A549 (cell line): ENCODE data around the gene CLCN3. TPM values are rescaled to one million over a fixed set of nuclear protein-coding genes. Genes with fewer than 3 reads are reported as not detected.

Experiments used
- ATAC-seq, 2 experiments: fragments of 200-7000 bp in 1 of 2; fragments of >200 bp in 1 of 2; cut with Nextera tagmentation in 1 of 2; cut with Tn5 transposase in 1 of 2; 3 replicates each; pipeline versions ENCODE4 v1.8.0 to v1.9.1; 2018 to 2020; ENCODE audit warnings: mild to moderate bottlenecking in 1 of 2, moderate library complexity in 1 of 2
- CTCF ChIA-PET: fragments of 300-600 bp; sonication (Branson Sonifier 250); formaldehyde crosslinking; extraction: SDS; loops from one replicate; lab custom pipeline; 2021; ENCODE audit warnings: antibody characterized with exemption, inconsistent platforms; lab: Yijun Ruan, JAX
- POLR2A ChIA-PET: fragments of 350-600 bp; formaldehyde crosslinking; extraction: SDS; loops from one replicate; lab custom pipeline; 2021; ENCODE audit warnings: antibody characterized with exemption, inconsistent platforms; lab: Yijun Ruan, JAX
- DNase-seq, 2 experiments: peaks; one replicate each; pipeline versions ENCODE4 v3.0.0 to v3.0.0-alpha.2; 2011 to 2016; ENCODE audit warnings: low read depth in 1 of 2, low spot score in 1 of 2
- FAIRE-seq: peaks from 2 replicates; lab custom pipeline; 2011; peaks lifted over from hg19 to GRCh38; lab: Jason Lieb, UNC
- H3K27ac ChIP-seq, 2 experiments: fragments of >200 bp; sonication (Bioruptor Twin); formaldehyde crosslinking; 3 replicates each; pipeline ENCODE4 v1.5.1; 2016 to 2017
- H3K4me1 ChIP-seq: fragments of >200 bp; sonication (Bioruptor Twin); formaldehyde crosslinking; 3 replicates; pipeline ENCODE4 v1.6.1; 2016
- H3K4me2 ChIP-seq: fragments of >200 bp; sonication (Bioruptor Twin); formaldehyde crosslinking; 3 replicates; pipeline ENCODE4 v1.6.1; 2016
- H3K4me3 ChIP-seq: fragments of >200 bp; sonication (Bioruptor Twin); formaldehyde crosslinking; 3 replicates; pipeline ENCODE4 v1.5.1; 2016
- H3K9me3 ChIP-seq: fragments of >200 bp; sonication (Bioruptor Twin); formaldehyde crosslinking; 3 replicates; pipeline ENCODE4 v1.6.1; 2016
- BCL3 ChIP-seq: fragments of >200 bp; sonication (Bioruptor Twin); formaldehyde crosslinking; IDR thresholded peaks from 3 replicates; pipeline ENCODE4 v1.6.1; 2016
- CBX8 ChIP-seq: fragments of 200-600 bp; sonication (generic); IDR thresholded peaks from 2 replicates; pipeline ENCODE4 v1.6.1; 2016
- CHD4 ChIP-seq: fragments of 200-600 bp; sonication (generic); IDR thresholded peaks from 2 replicates; pipeline ENCODE4 v1.6.1; 2016; ENCODE audit warnings: antibody characterized with exemption, mild to moderate bottlenecking, borderline replicate concordance
- CTCF ChIP-seq: fragments of >200 bp; sonication (Bioruptor Twin); formaldehyde crosslinking; IDR thresholded peaks from 3 replicates; pipeline ENCODE4 v1.5.1; 2016
- EHMT2 ChIP-seq: fragments of 200-600 bp; sonication (generic); IDR thresholded peaks from 2 replicates; pipeline ENCODE4 v1.6.1; 2016; ENCODE audit warnings: antibody characterized with exemption, low read depth, mild to moderate bottlenecking, moderate library complexity
- EP300 ChIP-seq, 2 experiments: fragments of >200 bp; sonication (Bioruptor Twin); formaldehyde crosslinking; IDR thresholded peaks; 2 replicates in 1 of 2; 3 replicates in 1 of 2; pipeline ENCODE4 v1.6.1; 2016 to 2017
- ESRRA ChIP-seq: fragments of 150-350 bp; IDR thresholded peaks from 2 replicates; pipeline ENCODE4 v1.6.1; 2014; ENCODE audit warnings: mild to moderate bottlenecking, low read length, borderline replicate concordance
- FOSB ChIP-seq: fragments of 250-450 bp; sonication (Bioruptor Pico); IDR thresholded peaks from 2 replicates; pipeline ENCODE4 v1.5.0; 2020; ENCODE audit warnings: mild to moderate bottlenecking, moderate library complexity
- FOSL2 ChIP-seq, 2 experiments: fragments of 450-650 bp in 1 of 2; fragments of >200 bp in 1 of 2; sonication (Bioruptor Twin) in 1 of 2; formaldehyde crosslinking; IDR thresholded peaks; 2 replicates each; pipeline versions ENCODE4 v1.5.0 to v1.6.1; 2016 to 2020; ENCODE audit warnings: mild to moderate bottlenecking in 1 of 2, moderate library complexity in 1 of 2
- HEYL ChIP-seq: fragments of 250-450 bp; sonication (Bioruptor Pico); IDR thresholded peaks from 2 replicates; pipeline ENCODE4 v1.8.0; 2021; ENCODE audit warnings: mild to moderate bottlenecking, moderate library complexity
- HOXB5 ChIP-seq: fragments of 250-450 bp; sonication (Bioruptor Pico); IDR thresholded peaks from 2 replicates; pipeline ENCODE4 v1.5.0; 2020; ENCODE audit warnings: mild to moderate bottlenecking, moderate library complexity
- JUN ChIP-seq, 2 experiments: fragments of >200 bp; sonication (Bioruptor Twin); formaldehyde crosslinking; IDR thresholded peaks; 2 replicates in 1 of 2; 3 replicates in 1 of 2; pipeline ENCODE4 v1.6.1; 2016 to 2017
- JUNB ChIP-seq: fragments of >200 bp; sonication (Bioruptor Twin); formaldehyde crosslinking; IDR thresholded peaks from 2 replicates; pipeline ENCODE4 v1.6.1; 2016
- KDM1A ChIP-seq: fragments of 200-600 bp; sonication (generic); IDR thresholded peaks from 2 replicates; pipeline ENCODE4 v1.6.1; 2016; ENCODE audit warnings: low read depth, mild to moderate bottlenecking
- MYC ChIP-seq: IDR thresholded peaks from 2 replicates; pipeline ENCODE4 v1.6.1; 2012; ENCODE audit warnings: mild to moderate bottlenecking, inconsistent platforms, low read length, improper control_type of control experiment, borderline replicate concordance
- NFE2L2 ChIP-seq: fragments of 150-350 bp; conservative IDR thresholded peaks from 2 replicates; pipeline ENCODE4 v1.6.1; 2014; ENCODE audit warnings: low read length
- NPAS2 ChIP-seq: fragments of 250-450 bp; sonication (Bioruptor Pico); IDR thresholded peaks from 2 replicates; pipeline ENCODE4 v1.8.0; 2022; ENCODE audit warnings: mild to moderate bottlenecking, moderate library complexity, borderline replicate concordance
- NR3C1 ChIP-seq: fragments of >200 bp; sonication (Bioruptor Twin); formaldehyde crosslinking; IDR thresholded peaks from 3 replicates; pipeline ENCODE4 v1.6.1; 2017
- RARB ChIP-seq: fragments of 250-450 bp; sonication (Bioruptor Pico); IDR thresholded peaks from 2 replicates; pipeline ENCODE4 v1.8.0; 2021; ENCODE audit warnings: mild to moderate bottlenecking, moderate library complexity
- RFX5 ChIP-seq: fragments of 450-650 bp; IDR thresholded peaks from 2 replicates; pipeline ENCODE4 v1.7.1; 2014; ENCODE audit warnings: antibody characterized with exemption, mild to moderate bottlenecking, moderate library complexity
- RNF2 ChIP-seq: fragments of 200-600 bp; sonication (generic); IDR thresholded peaks from 2 replicates; pipeline ENCODE4 v1.6.1; 2016; ENCODE audit warnings: low read depth, mild to moderate bottlenecking, antibody characterized with exemption, moderate library complexity, borderline replicate concordance
- TFCP2L1 ChIP-seq: fragments of 250-450 bp; sonication (Bioruptor Pico); IDR thresholded peaks from 2 replicates; pipeline ENCODE4 v1.5.0; 2021; ENCODE audit warnings: mild to moderate bottlenecking
- WGBS: methylation state at CpG from one replicate; pipeline ENCODE4 v1.1.6; 2017; ENCODE audit errors: missing lambda C conversion rate; 5-methylcytosine and 5-hydroxymethylcytosine counted together
- polyA plus RNA-seq, 4 experiments: library from polyadenylated mRNA; depleted of rRNA in 3 of 4; stranded (reverse); fragments of >200 nt; fragmentation: RNase III in 1 of 4; extraction: RNeasy Plus Mini Kit Qiagen cat#74134 plus additional on column Dnase treatment in 1 of 4; gene quantifications; 2 replicates in 3 of 4; 3 replicates in 1 of 4; pipeline ENCODE4 v1.2.3, GENCODE V29; 2011 to 2017

CLCN3 gene
- polyA plus RNA-seq, 2 of the 4 experiments (the other 2 are of a cell fraction), result 18.8 to 53.6 TPM

GRCh38 chr4:169758401-169758962, 138.1 kb downstream of the CLCN3 start:
- 72% methylated on average over 11 of the region's 11 CpGs for WGBS
- FAIRE-seq (no peak), ATAC-seq (no peak), DNase-seq (no peak)
- Histone ChIP-seq H3K4me2 (peak overlapping the region; percentile 92), H3K27ac (no peak overlapping the region), H3K4me3 (peak overlapping the region; percentile 64), H3K4me1 (peaks cover 6% of the 10 kb centered on the region; the same call in 1 of the 3 replicates), H3K9me3 (no peaks in the 10 kb centered on the region)
- ChIA-PET POLR2A (no interaction called here), CTCF (no interaction called here)
- TF ChIP-seq CTCF, result no peak
- no peak for TF ChIP-seq CBX8
- no peak for TF ChIP-seq NR3C1
- no peak for TF ChIP-seq ESRRA
- TF ChIP-seq FOSB (CRISPR knock-in tag), result no peak
- TF ChIP-seq KDM1A, result no peak
- TF ChIP-seq RNF2, result no peak
- no peak for TF ChIP-seq JUNB
- TF ChIP-seq NPAS2 (CRISPR knock-in tag), result no peak
- no peak for TF ChIP-seq HEYL
- no peak for TF ChIP-seq RARB (CRISPR knock-in tag)
- no peak for TF ChIP-seq CHD4
- TF ChIP-seq NFE2L2, result no peak
- TF ChIP-seq FOSL2 (IDR thresholded peaks at IDR 0.05), result no peak
- no peak for TF ChIP-seq FOSL2 (CRISPR knock-in tag; IDR thresholded peaks at IDR 0.05)
- TF ChIP-seq RFX5, result no peak
- no peak for TF ChIP-seq EHMT2
- TF ChIP-seq BCL3, result no peak

- DNase-seq (no peak), FAIRE-seq (no peak), ATAC-seq (no peak)
- Histone ChIP-seq H3K4me1 (no peaks in the 10 kb centered on the region), H3K4me2 (no peak overlapping the region), H3K9me3 (no peaks in the 10 kb centered on the region), H3K4me3 (no peak overlapping the region), H3K27ac (no peak overlapping the region)
- POLR2A ChIA-PET, result no interaction called here
- CTCF ChIA-PET, result no interaction called here
- TF ChIP-seq CBX8 (no peak), ESRRA (no peak), TFCP2L1 (CRISPR knock-in tag) (no peak)
- WGBS, result 36% methylated on average over 4 of the region's 4 CpGs
These were observed 141.5 kb downstream of the CLCN3 start for GRCh38 chr4:169761846-169762245.

- no peaks in the 10 kb centered on the region for H3K4me1 ChIP-seq
- no peak for TF ChIP-seq MYC
- no peak for TF ChIP-seq HOXB5
- TF ChIP-seq FOSB (CRISPR knock-in tag), result no peak
- no peak for TF ChIP-seq RNF2
- no peak for TF ChIP-seq JUN (IDR thresholded peaks at IDR 0.05)
- TF ChIP-seq HEYL, result no peak
- no peak for TF ChIP-seq EP300 (IDR thresholded peaks at IDR 0.05)
- no peak for FAIRE-seq
- 65% methylated on average over 2 of the region's 2 CpGs for WGBS
- CTCF ChIA-PET, result no interaction called here
- DNase-seq, result no peak
- POLR2A ChIA-PET, result interaction anchor here (0.6 kb wide), 1 partner anchor 756 kb away, joined by 5 read pairs; the partner anchor contains the start of gene CBR4
- H3K4me3 ChIP-seq, result no peak overlapping the region
- H3K9me3 ChIP-seq, result no peaks in the 10 kb centered on the region
- H3K4me2 ChIP-seq, result no peak overlapping the region
- H3K27ac ChIP-seq, result no peak overlapping the region
- ATAC-seq, result no peak
These were observed 145.5 kb downstream of the CLCN3 start for GRCh38 chr4:169765835-169766234.
